NCI-H2081 treated with DMSO at 0.1 percent for 48 hours (cell line): ENCODE measurements around the gene PARN.
"Not testable (repeated sequence)": the region's sequence is repeated elsewhere in the genome, so short reads cannot be mapped to it uniquely, and the experiment has no call there.

Experiments
- DNase-seq: peaks from one replicate; lab custom pipeline; 2025; lab: John Stamatoyannopoulos, UW

The PARN gene

DNA sequence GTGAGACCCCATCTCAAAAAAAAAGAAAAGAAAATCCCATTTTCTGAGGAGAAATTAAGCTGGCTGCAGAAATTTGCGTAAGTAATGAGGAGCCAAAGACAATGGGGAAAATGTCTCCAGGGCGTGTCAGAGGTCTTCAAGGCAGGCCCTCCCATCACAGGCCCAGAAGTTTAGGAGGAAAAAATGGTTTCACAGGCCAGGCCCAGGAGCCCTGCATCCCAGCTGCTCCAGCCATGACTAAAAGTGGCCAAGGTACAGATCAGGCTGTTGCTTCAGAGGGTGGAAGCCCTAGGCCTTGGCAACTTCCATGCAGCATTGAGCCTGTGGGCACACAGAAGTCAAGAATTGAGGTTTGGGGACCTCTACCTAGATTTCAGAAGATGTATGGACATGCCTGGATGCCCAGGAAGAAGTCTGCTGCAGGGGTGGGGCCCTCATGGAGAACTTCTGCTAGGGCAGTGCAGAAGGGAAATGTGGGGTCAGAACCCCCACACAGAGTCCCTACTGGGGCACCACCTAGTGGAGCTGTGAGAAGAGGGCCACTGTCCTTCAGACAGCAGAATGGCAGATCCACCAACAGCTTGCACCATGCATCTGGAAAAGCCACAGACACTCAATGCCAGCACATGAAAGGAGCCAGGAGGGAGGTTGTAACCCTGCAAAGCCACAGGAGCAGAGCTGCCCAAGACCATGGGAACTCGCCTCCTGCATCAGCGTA is 55.2 kb downstream of the PARN start:
- not testable (repeated sequence) for DNase-seq

DNA sequence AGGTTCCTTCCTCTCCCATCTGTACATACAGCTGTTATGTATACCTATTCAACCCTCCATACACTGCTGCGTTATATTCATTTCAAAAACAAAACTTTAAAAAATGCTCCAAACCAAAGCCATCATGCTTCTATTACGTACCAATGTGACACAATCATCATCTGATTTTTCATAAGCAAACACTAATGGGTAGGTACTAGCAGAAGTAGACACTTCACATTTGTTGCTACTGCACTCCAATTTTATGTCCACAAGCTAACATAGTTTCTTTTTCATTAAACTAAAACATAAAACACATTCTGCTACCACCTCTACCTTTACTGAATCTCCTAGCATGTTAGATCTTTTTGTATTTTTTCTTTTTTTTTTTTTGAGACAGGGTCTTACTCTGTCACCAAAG is 57.5 kb downstream of the PARN start:
- DNase-seq = no peak

DNA sequence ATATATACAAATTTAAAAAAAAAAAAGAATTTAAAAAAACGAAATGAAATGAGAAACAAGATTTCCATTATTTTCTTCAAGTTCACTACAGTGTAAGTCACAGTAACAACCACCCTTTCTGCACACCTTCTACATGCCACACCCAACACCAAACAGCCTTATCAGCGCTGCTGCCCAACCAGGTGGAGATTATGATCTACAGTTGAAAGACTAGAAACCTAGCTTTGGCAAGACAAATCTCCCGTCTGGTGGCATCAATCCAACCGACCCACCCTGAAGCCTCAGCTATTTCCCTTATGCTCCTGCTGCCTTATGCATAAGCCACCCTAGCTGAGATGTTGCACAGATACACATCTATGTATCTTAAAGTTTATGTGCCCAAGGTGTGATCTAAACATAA is 60.8 kb downstream of the PARN start:
- no peak for DNase-seq

DNA sequence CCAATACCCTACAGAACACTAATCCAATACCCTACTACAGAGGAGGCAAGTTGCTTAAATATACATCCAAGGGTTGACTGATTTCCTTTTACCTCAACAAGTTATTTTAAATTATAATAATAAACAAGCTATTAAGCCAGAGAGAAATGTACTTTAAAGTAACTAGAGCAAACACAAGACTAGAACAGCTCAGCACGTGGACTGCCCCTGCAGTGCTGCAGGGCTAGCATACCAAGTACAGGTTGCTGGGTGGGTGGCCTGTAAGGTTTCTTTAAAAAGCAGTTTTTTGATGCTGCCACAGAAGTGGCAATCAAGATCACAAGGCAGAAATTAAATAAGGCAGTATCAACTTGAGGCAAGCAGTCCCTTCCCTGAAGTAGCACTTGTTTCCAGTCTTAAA is 63.5 kb downstream of the PARN start:
- DNase-seq = no peak

DNA sequence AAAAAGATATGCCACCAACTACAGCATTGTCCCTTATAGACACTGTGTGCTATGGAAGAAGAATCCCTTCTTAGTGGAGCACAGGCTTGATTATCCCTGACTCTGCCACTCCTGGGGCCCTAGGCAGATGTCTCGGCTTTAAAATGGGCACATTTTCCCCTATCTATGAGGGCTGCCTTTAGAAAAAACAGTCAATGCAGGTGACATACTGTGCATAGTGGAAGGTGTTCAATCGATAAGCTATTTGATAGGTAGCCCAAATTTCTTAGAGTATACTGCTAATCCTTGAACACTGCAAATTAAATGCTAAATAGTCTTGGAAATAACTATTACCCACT is 64.4 kb downstream of the PARN start:
- DNase-seq = no peak

GRCh38 chr16:14564861-14565687 is 65.0 kb downstream of the PARN start:
- DNase-seq = peak; percentile 82

DNA sequence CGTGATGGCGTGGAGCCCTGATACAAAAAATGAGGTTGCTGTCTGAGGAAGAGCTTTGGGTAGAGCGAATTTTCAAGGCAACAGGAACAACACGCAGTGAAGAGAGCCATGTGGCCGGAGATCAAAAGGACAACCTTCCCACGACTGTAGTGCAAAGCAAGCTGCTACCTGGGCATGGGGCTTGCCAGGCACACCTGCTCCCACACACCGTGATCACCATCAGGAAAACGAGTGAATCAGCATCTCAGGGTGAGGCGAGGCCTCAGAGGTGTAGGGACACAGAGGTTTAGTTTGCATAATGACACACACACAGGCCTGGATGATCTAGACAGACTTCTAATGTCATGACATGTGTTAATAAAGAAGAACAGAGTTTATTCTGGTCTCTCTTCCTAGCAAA is 65.7 kb downstream of the PARN start:
- DNase-seq = no peak

- DNase-seq = no peak
Measured at GRCh38 chr16:14562691-14563491, 67.2 kb downstream of the PARN start.

DNA sequence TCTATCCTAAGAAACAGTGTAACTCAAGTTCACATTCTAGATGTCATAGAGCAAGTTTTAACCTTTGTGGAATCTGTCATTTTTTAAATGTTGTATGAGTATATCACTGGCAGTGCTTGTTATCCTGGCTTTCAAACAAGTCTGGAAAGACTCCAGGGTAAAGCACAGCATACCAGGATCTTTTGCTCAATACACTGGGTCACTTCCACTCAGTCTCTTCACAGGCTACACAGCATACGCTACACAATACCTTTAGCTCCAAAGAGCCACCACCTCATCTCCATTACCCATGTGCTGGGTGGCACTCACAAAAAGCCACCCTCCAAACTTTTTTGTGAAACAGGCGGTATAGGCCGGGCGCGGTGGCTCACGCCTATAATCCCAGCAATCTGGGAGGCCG is 69.5 kb downstream of the PARN start:
- no peak for DNase-seq

DNA sequence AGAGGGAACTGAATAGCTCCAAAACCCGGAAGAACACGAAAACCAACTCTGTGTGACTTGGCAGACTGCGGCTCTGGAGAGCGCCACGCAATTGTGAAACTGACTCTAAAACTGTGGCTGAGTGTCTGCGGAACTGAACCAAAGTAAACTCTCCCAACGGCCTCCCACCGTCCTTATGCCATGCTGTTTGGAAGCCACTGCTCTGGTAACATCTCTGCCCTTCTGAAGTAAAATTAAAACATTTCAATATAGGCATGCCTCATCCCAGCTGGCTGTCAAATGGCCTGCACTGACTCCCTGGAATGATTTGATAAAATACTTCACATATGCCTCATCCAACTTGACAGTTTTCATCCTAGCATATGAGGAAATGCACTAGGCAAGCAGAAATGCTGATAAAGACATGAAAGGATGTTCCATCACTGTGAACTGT is 70.2 kb downstream of the PARN start:
- no peak for DNase-seq

DNA sequence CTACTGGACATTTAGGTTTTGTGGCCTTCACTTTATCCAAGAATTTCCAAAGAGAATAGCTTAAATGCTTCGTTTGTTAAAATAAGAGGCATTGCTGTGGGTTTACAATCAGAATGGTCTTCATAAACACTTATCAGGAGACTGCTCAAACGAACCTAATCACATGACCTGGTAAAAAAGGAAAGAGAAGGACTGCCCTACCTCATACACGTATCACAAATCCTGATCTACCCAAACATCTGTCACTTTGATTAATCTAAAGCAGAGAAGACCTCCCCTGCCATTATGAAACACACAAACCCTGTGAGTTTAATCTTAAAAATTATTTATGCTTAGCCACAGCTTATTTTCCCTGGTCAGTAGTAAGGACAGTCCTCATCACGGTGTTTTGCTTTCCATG is 76.6 kb downstream of the PARN start:
- no peak for DNase-seq

GRCh38 chr16:14549789-14550153 is 80.3 kb downstream of the PARN start:
- peak; percentile 74 for DNase-seq

- DNase-seq = no peak
Measured at GRCh38 chr16:14548933-14549788, 80.9 kb downstream of the PARN start.

DNA sequence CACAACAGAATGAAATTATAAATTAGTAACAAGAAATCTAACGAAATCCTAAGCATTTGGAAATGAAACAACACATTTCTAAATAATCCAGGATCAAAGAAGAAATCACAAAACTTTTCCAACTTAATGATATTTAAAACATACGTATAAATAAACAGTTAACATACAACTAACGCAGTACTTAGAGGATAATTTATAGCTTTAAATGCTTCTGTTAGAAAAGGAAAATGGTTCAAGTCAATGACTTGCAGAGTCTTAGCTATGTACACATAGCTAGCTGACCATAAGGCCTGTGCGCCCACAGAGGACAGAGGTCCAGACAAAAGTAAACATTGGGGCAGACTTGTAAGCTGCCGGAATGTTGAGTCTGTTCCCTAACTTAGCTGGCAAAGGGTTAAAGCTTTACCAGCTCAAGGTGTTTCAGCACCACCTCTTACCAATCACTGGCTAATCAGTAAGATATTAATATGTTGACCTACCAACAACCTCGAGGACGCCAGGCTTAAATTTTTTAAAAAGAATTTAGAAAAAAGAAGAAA is 84.6 kb downstream of the PARN start:
- no peak for DNase-seq

- not testable (repeated sequence) for DNase-seq
Measured at GRCh38 chr16:14544846-14545245, 85.2 kb downstream of the PARN start.

DNA sequence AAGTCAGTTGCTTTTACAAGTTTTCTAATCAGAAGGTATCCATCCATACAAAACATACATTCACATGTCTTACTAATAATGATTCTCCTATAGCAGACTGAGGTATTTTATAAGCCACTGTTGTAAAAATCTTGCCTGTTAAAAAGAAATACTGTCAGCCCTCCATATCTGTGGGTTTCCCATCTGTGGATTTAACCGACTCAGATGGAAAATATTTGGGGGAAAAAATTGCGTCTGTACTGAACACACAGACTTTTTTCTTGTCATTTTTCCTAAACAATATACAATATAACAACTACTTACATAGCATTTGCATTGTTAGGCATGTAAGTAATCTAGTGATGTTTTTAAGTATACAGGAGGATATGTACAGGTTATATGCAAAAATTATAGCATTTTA is 90.4 kb downstream of the PARN start:
- DNase-seq = no peak

DNA sequence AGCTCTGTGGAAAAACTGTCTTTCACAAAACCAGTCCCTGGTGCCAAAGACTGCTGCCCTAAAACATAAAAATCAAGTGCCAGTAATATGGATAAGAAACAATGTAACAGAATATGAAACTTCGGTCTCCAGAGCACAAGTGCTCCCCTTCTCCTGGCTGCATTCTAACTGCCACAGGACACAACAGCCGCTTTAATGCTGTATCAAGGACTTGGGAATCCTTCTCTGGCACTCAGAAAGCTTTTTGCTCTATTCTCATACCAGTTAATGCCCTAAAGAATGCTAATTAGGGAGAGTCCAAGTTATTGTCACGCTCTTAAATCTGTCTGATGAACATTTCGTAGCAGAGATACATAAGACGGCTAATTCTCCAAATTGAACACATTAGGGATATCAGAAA is 90.9 kb downstream of the PARN start:
- DNase-seq = no peak

DNA sequence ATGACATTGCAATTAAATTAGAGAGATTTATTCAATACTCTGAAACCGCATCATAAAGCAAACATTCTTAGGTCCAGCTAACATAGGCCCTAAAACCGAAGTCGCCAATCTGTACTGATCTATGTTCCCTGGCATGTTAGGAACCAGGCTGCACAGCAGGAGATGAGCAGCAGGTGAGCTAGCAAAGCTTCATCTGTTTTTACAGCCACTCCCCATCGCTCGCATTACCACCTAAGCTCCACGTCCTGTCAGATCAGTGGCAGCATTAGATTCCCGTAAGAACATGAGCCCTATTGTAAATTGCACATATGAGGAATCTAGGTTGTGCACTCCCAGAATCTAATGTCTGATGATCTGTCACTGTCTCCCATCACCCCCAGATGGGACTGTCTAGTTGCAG is 91.5 kb downstream of the PARN start:
- DNase-seq = no peak

DNA sequence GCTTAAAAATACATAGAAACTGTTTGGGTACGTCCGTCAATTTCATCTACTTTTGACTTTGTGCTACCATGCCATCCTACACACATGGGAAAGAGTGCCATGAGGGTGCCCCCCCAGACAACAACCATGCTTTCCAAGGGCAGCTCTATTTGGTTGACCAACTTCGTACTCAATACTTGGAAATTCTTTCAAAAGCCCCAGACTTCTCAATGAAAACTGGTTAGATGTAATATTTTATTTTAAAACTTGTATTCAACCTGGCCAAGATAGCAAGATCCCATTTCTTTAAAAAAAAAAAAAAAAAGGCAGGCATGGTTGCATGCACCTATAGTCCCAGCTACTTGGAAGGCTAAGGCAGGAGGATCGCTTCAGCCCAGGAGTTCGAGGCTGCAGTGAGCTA is 98.4 kb downstream of the PARN start:
- no peak for DNase-seq

GRCh38 chr16:14531101-14531500 is 99.0 kb downstream of the PARN start:
- no peak for DNase-seq

DNA sequence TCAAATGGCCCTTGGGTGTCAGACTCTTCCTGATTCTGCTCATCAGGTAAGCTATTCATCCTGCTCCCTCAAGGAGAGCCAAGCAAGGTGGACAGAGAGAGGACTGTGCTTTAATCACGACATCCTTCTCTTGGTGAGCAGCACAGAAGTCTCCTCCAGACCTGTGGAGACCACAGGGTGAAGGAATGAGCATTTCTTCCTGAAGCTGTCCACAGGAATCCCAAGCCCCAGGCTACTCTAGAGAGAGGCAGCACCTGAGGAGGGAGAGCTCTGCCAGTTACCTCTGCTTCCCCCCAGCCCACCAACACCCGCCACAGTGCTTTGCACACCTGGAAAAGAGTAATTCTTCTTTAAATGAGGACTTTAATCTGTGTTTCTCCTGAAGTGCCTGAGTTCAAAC is 100.0 kb downstream of the PARN start:
- no peak for DNase-seq
